Measurements from ENCODE around the gene PIAS2. TPM values are rescaled to one million over a fixed set of nuclear protein-coding genes. Genes with fewer than 3 reads are reported as not detected.

The PIAS2 gene
- total and polyA plus RNA-seq, 9 of the 15 experiments (the other 6 are each of a cell fraction or from before 2014, with no cell fraction given): 2.9 to 23.9 (median 12.0) TPM

- Histone ChIP-seq H3K36me3 (ENCODE audit: control insufficient read depth, insufficient read depth, low read length) (peaks cover 15% of the 10 kb centered on the region; the same call in 1 of the 3 replicates), H4K20me1 (replicated peaks; ENCODE audit: control insufficient read depth, insufficient read depth, low read length) (no peaks in the 10 kb centered on the region), H3K79me2 (ENCODE audit: control insufficient read depth, insufficient read depth, low read length) (no peaks in the 10 kb centered on the region), H3K4me2 (ENCODE audit: insufficient read depth, low read length) (no peak overlapping the region), H3K27ac (ENCODE audit: extremely low read depth, low read depth, low read length) (no peak overlapping the region), H3K4me3 (no peak overlapping the region), H3K27me3 (ENCODE audit: control insufficient read depth in 2 of 2, insufficient read depth in 2 of 2, low read length in 2 of 2) (no peaks in the 10 kb centered on the region), H2AFZ (ENCODE audit: low read depth, low read length) (no peak overlapping the region), H3K9me3 (replicated peaks; ENCODE audit: control insufficient read depth, insufficient read depth, low read depth, low read length) (no peaks in the 10 kb centered on the region), H3K9ac (ENCODE audit: insufficient read depth in 1 of 2, low read depth in 2 of 2, low read length in 2 of 2) (no peak overlapping the region), H3K9me1 (ENCODE audit: control insufficient read depth, insufficient read depth, low read length) (no peaks in the 10 kb centered on the region), H3K4me1 (replicated peaks in 1 of 2; ENCODE audit: control insufficient read depth in 2 of 2, insufficient read depth in 2 of 2, low read length in 2 of 2) (no peaks in the 10 kb centered on the region)
- BruUV-seq (replicated peaks): no TSS peak
- no peak for TF ChIP-seq RFX1 (IDR thresholded peaks at IDR 0.05)
- TF ChIP-seq RAD51 (IDR thresholded peaks at IDR 0.05; ENCODE audit: borderline replicate concordance, low read depth): no peak
- no peak for TF ChIP-seq TOE1 (IDR thresholded peaks at IDR 0.05; ENCODE audit: borderline replicate concordance)
- no peak for TF ChIP-seq TOE1 (CRISPR knock-in tag; IDR thresholded peaks at IDR 0.05; ENCODE audit: borderline replicate concordance, low read depth)
- TF ChIP-seq PHF20 (IDR thresholded peaks at IDR 0.05; ENCODE audit: partially characterized antibody): no peak
- no peak for FAIRE-seq
- WGBS (ENCODE audit: insufficient coverage, low coverage, missing lambda C conversion rate): 91% methylated on average over 5 of the region's 5 CpGs
- no peak for ATAC-seq
- ChIA-PET POLR2A (interaction anchor here (0.6 to 1.4 kb wide), 2 partner anchors 11 to 13 kb away, joined by 3 to 5 read pairs; no protein-coding TSS in a partner anchor), CTCF (ENCODE audit: low intra/inter-chr PET ratio) (no interaction called here)
- no peak for DNase-seq (ENCODE audit: extremely low read depth in 1 of 4, low spot score in 3 of 4)
- in situ Hi-C loops (cut with MboI) (no loop called here), intact Hi-C loops (cut with micrococcal nuclease) (no loop called here)
Measured at GRCh38 chr18:46842583-46842982, 74.7 kb downstream of the PIAS2 start.

DNA sequence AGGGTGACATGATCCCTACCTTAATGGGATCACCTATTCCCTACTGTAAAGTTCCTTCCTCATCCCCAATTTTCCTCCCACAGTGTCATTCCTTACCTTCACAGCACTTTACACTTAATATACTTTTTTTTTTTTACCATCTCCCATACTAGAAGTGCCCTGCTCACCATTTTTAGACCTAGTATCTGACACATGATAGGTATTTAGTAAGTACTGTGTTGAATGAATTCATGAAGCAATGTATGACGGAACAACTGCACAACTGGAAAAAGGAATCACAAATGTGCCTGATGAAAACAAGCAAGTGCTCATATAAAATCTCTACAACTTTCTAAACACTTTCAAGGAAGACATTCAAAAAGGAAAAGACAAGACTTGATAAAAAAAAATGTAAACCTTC is 83.4 kb downstream of the PIAS2 start:
- ATAC-seq (no peak), FAIRE-seq (no peak), DNase-seq (ENCODE audit: extremely low read depth in 1 of 4, low spot score in 3 of 4) (no peak)
- Histone ChIP-seq H3K9me3 (replicated peaks; ENCODE audit: control insufficient read depth, insufficient read depth, low read depth, low read length) (no peaks in the 10 kb centered on the region), H3K79me2 (ENCODE audit: control insufficient read depth, insufficient read depth, low read length) (no peaks in the 10 kb centered on the region), H3K4me2 (ENCODE audit: insufficient read depth, low read length) (no peak overlapping the region), H2AFZ (ENCODE audit: low read depth, low read length) (no peak overlapping the region), H3K27ac (ENCODE audit: extremely low read depth, low read depth, low read length) (no peak overlapping the region), H3K27me3 (ENCODE audit: control insufficient read depth in 2 of 2, insufficient read depth in 2 of 2, low read length in 2 of 2) (no peaks in the 10 kb centered on the region), H3K4me3 (no peak overlapping the region), H3K9ac (ENCODE audit: insufficient read depth in 1 of 2, low read depth in 2 of 2, low read length in 2 of 2) (no peak overlapping the region), H3K36me3 (ENCODE audit: control insufficient read depth, insufficient read depth, low read length) (peaks cover 16% of the 10 kb centered on the region; the same call in 1 of the 3 replicates), H3K4me1 (replicated peaks in 1 of 2; ENCODE audit: control insufficient read depth in 2 of 2, insufficient read depth in 2 of 2, low read length in 2 of 2) (no peaks in the 10 kb centered on the region), H4K20me1 (replicated peaks; ENCODE audit: control insufficient read depth, insufficient read depth, low read length) (no peaks in the 10 kb centered on the region), H3K9me1 (ENCODE audit: control insufficient read depth, insufficient read depth, low read length) (no peaks in the 10 kb centered on the region)
- intact Hi-C loops (cut with micrococcal nuclease): no loop called here
- BruUV-seq (replicated peaks): no TSS peak
- in situ Hi-C loops (cut with MboI): no loop called here
- CTCF ChIA-PET (ENCODE audit: low intra/inter-chr PET ratio): no interaction called here
- POLR2A ChIA-PET: no interaction called here
- WGBS (ENCODE audit: insufficient coverage, low coverage, missing lambda C conversion rate): 100% methylated on average over 1 of the region's 1 CpG
- TF ChIP-seq PHF21A (IDR thresholded peaks at IDR 0.05; ENCODE audit: borderline replicate concordance, low read depth) (no peak), NR2C2 (CRISPR knock-in tag; IDR thresholded peaks at IDR 0.05) (no peak), NR2C2 (tag; IDR thresholded peaks at IDR 0.05) (no peak), ARNT (IDR thresholded peaks at IDR 0.05) (no peak), TRIM28 (IDR thresholded peaks at IDR 0.05) (no peak), YBX1 (IDR thresholded peaks at IDR 0.05) (no peak)
